AG04450 (cell line): ENCODE measurements around the gene TTC9C. TPM values are rescaled to one million over a fixed set of nuclear protein-coding genes. Genes with fewer than 3 reads are reported as not detected.

Source experiments
- CTCF ChIA-PET: fragments of 300-600, 350-600 bp; formaldehyde crosslinking; extraction: SDS; loops from one replicate; lab custom pipeline; 2022; ENCODE audit warnings: antibody characterized with exemption, inconsistent platforms; lab: Charles Lee
- POLR2A ChIA-PET: fragments of 350-600 bp; formaldehyde crosslinking; extraction: SDS; loops from one replicate; lab custom pipeline; 2021; ENCODE audit warnings: antibody characterized with exemption, inconsistent platforms; lab: Yijun Ruan, JAX
- DNase-seq: peaks from one replicate; pipeline ENCODE4 v3.0.0-alpha.2; 2011; ENCODE audit warnings: low read depth, low spot score
- H3K27ac ChIP-seq: one replicate; pipeline ENCODE4 v1.5.1; 2012; ENCODE audit warnings: low read depth, low read length, control low read depth
- H3K27me3 ChIP-seq: one replicate; pipeline ENCODE4 v1.6.0; 2012; ENCODE audit warnings: low read length; ENCODE audit not compliant: control insufficient read depth, insufficient read depth
- H3K4me3 ChIP-seq: 2 replicates; pipeline ENCODE4 v1.5.1; 2011; ENCODE audit warnings: mild to moderate bottlenecking, low read depth, low read length, control low read depth
- H3K9me3 ChIP-seq: 2 replicates; pipeline ENCODE4 v1.5.1; 2012; ENCODE audit warnings: low read length; ENCODE audit not compliant: control insufficient read depth, insufficient read depth
- polyA plus RNA-seq: library from polyadenylated mRNA; depleted of rRNA; stranded (reverse); fragments of >200 nt; gene quantifications from 2 replicates; pipeline ENCODE4 v1.2.3, GENCODE V29; 2011
- TF ChIP-seq, protein P1 (sequence below): IDR thresholded peaks from 2 replicates; pipeline ENCODE4 v1.5.1; 2011; ENCODE audit warnings: low read depth, low read length, control low read depth, inconsistent platforms

Gene TTC9C
- polyA plus RNA-seq, 1 experiment, result 32.5 TPM

DNA sequence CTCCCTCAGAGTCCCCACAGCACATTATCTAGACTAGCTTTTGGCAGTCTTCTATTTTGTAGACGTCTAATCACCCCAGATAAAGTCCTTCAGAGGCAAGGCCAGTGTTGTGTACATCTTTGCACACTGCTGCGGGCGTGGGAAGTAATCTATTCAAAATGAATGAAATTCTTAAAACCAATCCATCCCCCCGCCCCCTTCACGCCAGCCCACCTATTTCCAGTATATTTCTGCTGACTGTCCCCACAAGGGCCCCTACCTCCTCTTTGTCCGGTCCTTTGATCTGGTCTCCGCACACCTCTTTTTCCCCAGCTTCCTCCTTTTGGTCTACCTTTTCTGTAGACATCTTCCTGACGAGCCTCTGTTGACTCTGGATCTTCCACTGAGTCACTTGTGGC, 21.4 kb upstream of the TTC9C start:
- ChIA-PET POLR2A (interaction anchor here (0.6 to 2.1 kb wide), 9 partner anchors 8 to 134 kb away, joined by 3 to 26 read pairs (median 4); partner anchors contain the start of genes C11orf98, CSKMT, EEF1G and LRRN4CL), CTCF (interaction anchor here (1.3 to 2.1 kb wide), 2 partner anchors 12 to 14 kb away, joined by 3 to 14 read pairs; no protein-coding TSS in a partner anchor)
- H3K27ac ChIP-seq, result no peak overlapping the region
- TF ChIP-seq, protein P1, sequence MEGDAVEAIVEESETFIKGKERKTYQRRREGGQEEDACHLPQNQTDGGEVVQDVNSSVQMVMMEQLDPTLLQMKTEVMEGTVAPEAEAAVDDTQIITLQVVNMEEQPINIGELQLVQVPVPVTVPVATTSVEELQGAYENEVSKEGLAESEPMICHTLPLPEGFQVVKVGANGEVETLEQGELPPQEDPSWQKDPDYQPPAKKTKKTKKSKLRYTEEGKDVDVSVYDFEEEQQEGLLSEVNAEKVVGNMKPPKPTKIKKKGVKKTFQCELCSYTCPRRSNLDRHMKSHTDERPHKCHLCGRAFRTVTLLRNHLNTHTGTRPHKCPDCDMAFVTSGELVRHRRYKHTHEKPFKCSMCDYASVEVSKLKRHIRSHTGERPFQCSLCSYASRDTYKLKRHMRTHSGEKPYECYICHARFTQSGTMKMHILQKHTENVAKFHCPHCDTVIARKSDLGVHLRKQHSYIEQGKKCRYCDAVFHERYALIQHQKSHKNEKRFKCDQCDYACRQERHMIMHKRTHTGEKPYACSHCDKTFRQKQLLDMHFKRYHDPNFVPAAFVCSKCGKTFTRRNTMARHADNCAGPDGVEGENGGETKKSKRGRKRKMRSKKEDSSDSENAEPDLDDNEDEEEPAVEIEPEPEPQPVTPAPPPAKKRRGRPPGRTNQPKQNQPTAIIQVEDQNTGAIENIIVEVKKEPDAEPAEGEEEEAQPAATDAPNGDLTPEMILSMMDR, result no peak
- DNase-seq, result no peak
- no peaks in the 10 kb centered on the region for H3K27me3 ChIP-seq
- H3K9me3 ChIP-seq, result no peaks in the 10 kb centered on the region
- no peak overlapping the region for H3K4me3 ChIP-seq

DNA sequence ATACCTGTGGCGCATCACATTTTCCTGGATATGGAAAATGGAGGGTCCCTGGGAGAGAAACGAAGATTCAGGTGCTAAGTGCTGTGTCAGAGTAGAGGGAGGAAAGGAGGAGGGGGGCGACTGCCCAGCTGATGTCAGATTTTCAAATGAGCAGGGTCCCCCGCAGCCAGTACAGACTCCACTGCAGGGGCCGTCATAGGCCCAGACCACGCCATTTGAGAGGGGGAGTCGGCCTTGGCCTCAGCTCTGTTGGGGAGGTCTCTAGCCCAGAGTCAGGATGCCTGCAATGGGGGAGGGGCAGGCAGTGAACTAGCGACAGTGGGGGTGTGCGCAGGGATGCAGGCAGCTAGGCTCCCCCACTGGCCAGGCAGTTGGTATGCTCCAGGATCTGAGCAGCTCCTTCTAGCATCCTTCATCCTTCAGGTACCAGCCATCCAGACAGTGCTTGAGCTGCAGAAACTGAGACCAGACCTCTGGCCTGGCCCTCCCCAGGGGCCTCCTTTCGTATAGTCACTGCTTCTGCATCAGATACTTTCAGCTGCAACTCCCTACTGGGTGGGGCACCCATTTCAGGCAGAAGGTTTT, 20.9 kb upstream of the TTC9C start, which contains the start of the genes BSCL2 and GNG3:
Gene BSCL2, minus strand, starts transcription at position 148 of the 585 bp plus-strand sequence. CDS start 229 bp downstream, outside the sequence.
Gene GNG3, plus strand, starts transcription at position 400 of the 585 bp plus-strand sequence. CDS start 620 bp downstream, outside the sequence.
- TF ChIP-seq, protein P1, result no peak
- ChIA-PET CTCF (no interaction called here), POLR2A (interaction anchor here (1.2 to 1.4 kb wide), 3 partner anchors 28 to 134 kb away, joined by 3 to 5 read pairs (median 4); no protein-coding TSS in a partner anchor)
- Histone ChIP-seq H3K4me3 (peak within 1 kb of the TSS; percentile 52), H3K9me3 (no peaks in the 10 kb centered on the region), H3K27me3 (no peaks in the 10 kb centered on the region), H3K27ac (peak within 1 kb of the TSS; percentile 21)
- DNase-seq, result no peak

DNA sequence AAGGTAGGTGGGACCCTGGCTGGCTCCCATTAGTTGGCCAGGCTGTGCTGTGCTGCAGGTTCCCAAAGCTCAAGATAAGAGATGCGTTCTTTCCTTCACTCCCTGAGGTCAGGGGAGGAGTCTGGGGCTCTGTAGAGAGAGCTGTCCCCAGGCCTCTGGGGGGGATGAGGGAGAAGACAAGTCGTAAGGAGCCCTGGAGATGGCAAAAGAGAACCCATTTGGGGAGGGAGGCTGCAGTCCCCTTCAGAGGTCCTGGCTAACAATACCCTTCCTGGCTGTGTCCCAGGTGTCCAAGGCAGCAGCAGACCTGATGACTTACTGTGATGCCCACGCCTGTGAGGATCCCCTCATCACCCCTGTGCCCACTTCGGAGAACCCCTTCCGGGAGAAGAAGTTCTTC, 19.9 kb upstream of the TTC9C start:
- H3K27me3 ChIP-seq, result no peaks in the 10 kb centered on the region
- H3K9me3 ChIP-seq, result no peaks in the 10 kb centered on the region
- no peak overlapping the region for H3K27ac ChIP-seq
- H3K4me3 ChIP-seq, result no peak overlapping the region
- ChIA-PET CTCF (interaction anchor here (1.3 kb wide), 1 partner anchor 16 kb away, joined by 4 read pairs; no protein-coding TSS in a partner anchor), POLR2A (interaction anchor here (1.4 to 2.7 kb wide), 6 partner anchors 19 to 133 kb away, joined by 4 to 17 read pairs (median 9); partner anchors contain the start of genes C11orf98, CSKMT, HNRNPUL2 and LRRN4CL)
- TF ChIP-seq, protein P1, result no peak
- DNase-seq, result no peak

DNA sequence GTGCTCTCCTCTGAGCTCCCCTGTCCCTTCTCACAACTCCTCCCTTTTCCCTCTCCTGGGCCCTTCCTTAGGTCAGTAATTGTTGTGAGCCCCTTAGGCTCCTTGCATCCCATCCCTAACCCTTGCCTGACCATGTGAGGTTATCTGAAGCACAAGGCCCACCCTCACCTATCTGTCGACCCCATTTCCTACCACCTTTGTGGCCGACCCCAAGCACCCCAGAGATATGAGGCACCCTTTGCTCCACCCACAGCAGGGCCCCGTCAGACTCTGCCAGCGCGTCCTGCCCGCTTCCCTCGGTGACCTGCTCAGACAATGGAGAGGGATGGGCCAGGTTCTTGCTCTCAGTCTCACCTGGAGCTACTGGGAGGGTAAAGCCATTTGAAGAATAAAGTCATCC, 19.5 kb upstream of the TTC9C start:
- ChIA-PET CTCF (interaction anchor here (1.3 kb wide), 1 partner anchor 16 kb away, joined by 4 read pairs; no protein-coding TSS in a partner anchor), POLR2A (interaction anchor here (0.6 to 2.7 kb wide), 8 partner anchors 18 to 172 kb away, joined by 3 to 17 read pairs (median 6); partner anchors contain the start of genes C11orf98, CSKMT, HNRNPUL2 and LRRN4CL)
- Histone ChIP-seq H3K27ac (peak overlapping the region; percentile 11), H3K27me3 (no peaks in the 10 kb centered on the region), H3K4me3 (peak overlapping the region; percentile 41), H3K9me3 (no peaks in the 10 kb centered on the region)
- DNase-seq, result no peak
- TF ChIP-seq, protein P1, result no peak
